Activated T-cell treated with anti-CD3 and anti-CD28 coated beads, Interleukin-2, amount 50 U/mL, for 24 hours (primary cell): ENCODE data around the gene SLC37A2.
"Not testable (repeated sequence)": the region's sequence is repeated elsewhere in the genome, so short reads cannot be mapped to it uniquely, and the experiment has no call there.

Experiments
- DNase-seq: peaks from one replicate; pipeline ENCODE4 v3.0.0-alpha.2; 2020
- H3K27ac Mint-ChIP-seq: 2 replicates; pipeline ENCODE4 v1.8.0; 2020; ENCODE audit warnings: mild to moderate bottlenecking, mixed read lengths
- H3K27me3 Mint-ChIP-seq: 2 replicates; pipeline ENCODE4 v1.8.0; 2020; ENCODE audit warnings: mixed read lengths
- H3K36me3 Mint-ChIP-seq: 2 replicates; pipeline ENCODE4 v1.8.0; 2020; ENCODE audit warnings: low read depth, mixed read lengths
- H3K4me1 Mint-ChIP-seq: 2 replicates; pipeline ENCODE4 v1.8.0; 2020; ENCODE audit warnings: low read depth, mixed read lengths
- H3K4me3 Mint-ChIP-seq: 2 replicates; pipeline ENCODE4 v1.8.0; 2020; ENCODE audit warnings: mild to moderate bottlenecking, moderate library complexity, mixed read lengths
- H3K9me3 Mint-ChIP-seq: 2 replicates; pipeline ENCODE4 v1.8.0; 2020; ENCODE audit warnings: mixed read lengths

Gene SLC37A2

DNA sequence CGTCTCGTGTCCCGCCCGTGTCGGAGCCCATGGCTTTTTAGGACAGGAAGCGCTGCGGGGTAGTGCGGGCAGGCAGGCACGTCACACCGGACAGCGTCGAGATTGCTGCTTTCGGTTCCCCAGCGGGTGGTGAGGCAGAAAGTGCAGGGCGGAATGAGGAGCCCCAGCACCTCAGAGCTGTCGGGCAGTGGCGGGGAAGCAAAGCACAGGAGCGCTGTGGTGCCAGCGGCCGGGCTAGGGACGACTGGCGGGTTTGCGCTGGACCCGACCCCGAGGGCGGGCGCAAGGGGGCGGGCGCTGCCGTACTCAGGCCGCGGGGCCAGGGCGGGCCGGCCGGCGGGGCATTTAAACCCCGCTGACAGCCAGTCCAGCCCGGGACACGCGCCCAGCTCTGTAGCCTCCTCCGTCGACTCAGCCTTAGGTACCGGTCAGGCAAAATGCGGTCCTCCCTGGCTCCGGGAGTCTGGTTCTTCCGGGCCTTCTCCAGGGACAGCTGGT lies at the start of gene SLC37A2:
Gene SLC37A2 (plus strand): TSS at position 375 of the 498 bp plus-strand sequence. CDS start 63 bp downstream, at position 438.
- Mint-ChIP-seq H3K27me3 (peaks cover 49% of the 10 kb centered on the region), H3K36me3 (no peaks in the 10 kb centered on the region), H3K9me3 (no peaks in the 10 kb centered on the region), H3K4me1 (peaks cover 15% of the 10 kb centered on the region), H3K27ac (peak within 1 kb of the TSS; percentile 52), H3K4me3 (peak within 1 kb of the TSS; percentile 75)
- DNase-seq, result peak; percentile 55

DNA sequence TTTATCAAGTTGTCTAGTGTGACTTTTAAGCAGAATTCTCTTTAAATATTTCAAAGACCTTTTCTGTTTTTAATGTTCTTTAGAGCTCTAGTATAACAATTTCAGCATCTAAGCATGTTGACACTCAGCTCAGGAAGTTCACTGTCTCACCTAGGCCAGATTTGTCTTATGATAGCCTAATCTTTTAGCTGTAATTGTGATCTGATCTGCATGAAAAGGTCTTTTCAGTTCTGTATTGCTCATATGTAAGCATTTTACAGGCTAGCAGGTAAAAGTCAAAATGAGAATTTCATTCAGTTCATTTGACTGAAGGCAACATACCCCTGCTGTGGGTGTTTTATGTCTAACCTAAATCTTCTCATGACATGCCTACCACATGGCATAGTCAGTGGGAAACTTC lies 46.7 kb upstream of the SLC37A2 start:
- Mint-ChIP-seq H3K27ac (no peak overlapping the region), H3K4me1 (peaks cover 3% of the 10 kb centered on the region), H3K36me3 (peaks cover 14% of the 10 kb centered on the region), H3K4me3 (no peak overlapping the region), H3K9me3 (no peaks in the 10 kb centered on the region), H3K27me3 (no peaks in the 10 kb centered on the region)
- no peak for DNase-seq

DNA sequence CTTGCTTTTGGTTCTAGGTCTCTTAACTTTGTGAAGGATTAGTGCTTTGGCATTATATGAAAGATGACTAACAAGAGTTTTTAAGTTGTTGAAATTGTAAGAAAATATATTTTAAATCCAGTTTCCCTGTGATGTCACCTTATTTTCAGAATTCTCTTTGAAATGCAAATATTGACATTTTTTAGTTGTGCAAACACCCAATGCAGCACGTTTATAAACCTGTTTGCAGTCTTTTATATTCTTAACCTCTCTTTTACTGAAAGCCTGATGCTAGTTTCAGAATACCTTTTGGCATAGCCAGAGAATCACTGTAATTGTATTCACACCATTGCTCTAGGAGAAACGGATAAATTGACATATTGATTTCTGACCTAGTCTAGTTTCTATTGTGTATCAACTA lies 42.8 kb upstream of the SLC37A2 start:
- H3K27me3 Mint-ChIP-seq, result no peaks in the 10 kb centered on the region
- no peak overlapping the region for H3K27ac Mint-ChIP-seq

DNA sequence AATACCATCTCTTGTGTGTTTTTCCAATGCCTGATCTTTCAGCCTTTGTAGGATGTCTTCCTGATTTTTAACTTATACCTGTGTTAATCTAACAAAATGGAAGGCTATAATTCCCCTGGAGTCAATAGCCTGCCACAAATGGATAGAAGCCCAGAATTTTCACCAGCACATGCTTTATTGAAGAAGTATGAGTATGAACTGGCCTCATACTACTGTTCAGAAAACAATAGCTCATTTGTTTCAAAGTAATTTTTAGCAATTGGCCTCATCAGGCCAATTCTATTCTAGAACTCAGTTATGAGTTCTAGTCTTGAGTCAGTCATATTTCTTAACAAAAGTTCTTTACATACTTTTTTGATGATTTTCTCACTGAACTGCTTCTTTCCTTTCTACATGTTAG lies 40.6 kb upstream of the SLC37A2 start:
- no peak overlapping the region for H3K4me3 Mint-ChIP-seq
- H3K9me3 Mint-ChIP-seq, result no peaks in the 10 kb centered on the region
- no peaks in the 10 kb centered on the region for H3K27me3 Mint-ChIP-seq
- H3K4me1 Mint-ChIP-seq, result no peaks in the 10 kb centered on the region
- no peak overlapping the region for H3K27ac Mint-ChIP-seq
- DNase-seq, result no peak
- peaks cover 2% of the 10 kb centered on the region for H3K36me3 Mint-ChIP-seq

More for the DNA sequence above, 42.8 kb upstream of the SLC37A2 start:
- H3K4me3 Mint-ChIP-seq, result no peak overlapping the region
- H3K4me1 Mint-ChIP-seq, result peaks cover 3% of the 10 kb centered on the region
- DNase-seq, result no peak
- H3K36me3 Mint-ChIP-seq, result no peaks in the 10 kb centered on the region
- no peaks in the 10 kb centered on the region for H3K9me3 Mint-ChIP-seq

DNA sequence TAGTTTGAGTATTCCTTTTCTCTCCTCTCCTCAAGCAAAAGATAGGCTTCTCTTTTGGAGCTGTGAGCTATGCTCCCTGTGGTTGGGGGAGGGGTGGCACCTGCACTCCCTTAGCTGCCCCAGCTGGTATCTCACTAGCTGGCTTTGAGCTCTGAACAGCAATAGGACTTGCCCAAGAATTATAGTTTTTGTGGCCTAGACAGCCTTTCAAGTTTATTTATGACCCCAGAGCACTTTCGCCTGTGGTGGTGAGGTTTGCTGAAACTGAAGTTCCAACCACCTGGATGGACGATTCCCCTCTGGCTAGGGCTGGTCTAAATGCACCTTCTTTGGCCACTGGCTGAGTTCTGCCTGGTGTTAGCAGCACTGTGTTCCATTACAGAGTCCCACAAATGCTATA lies 37.1 kb upstream of the SLC37A2 start:
- H3K4me3 Mint-ChIP-seq, result no peak overlapping the region
- no peaks in the 10 kb centered on the region for H3K4me1 Mint-ChIP-seq
- no peak for DNase-seq
- H3K9me3 Mint-ChIP-seq, result peaks cover 5% of the 10 kb centered on the region
- peaks cover 13% of the 10 kb centered on the region for H3K36me3 Mint-ChIP-seq
- H3K27ac Mint-ChIP-seq, result no peak overlapping the region
- no peaks in the 10 kb centered on the region for H3K27me3 Mint-ChIP-seq

DNA sequence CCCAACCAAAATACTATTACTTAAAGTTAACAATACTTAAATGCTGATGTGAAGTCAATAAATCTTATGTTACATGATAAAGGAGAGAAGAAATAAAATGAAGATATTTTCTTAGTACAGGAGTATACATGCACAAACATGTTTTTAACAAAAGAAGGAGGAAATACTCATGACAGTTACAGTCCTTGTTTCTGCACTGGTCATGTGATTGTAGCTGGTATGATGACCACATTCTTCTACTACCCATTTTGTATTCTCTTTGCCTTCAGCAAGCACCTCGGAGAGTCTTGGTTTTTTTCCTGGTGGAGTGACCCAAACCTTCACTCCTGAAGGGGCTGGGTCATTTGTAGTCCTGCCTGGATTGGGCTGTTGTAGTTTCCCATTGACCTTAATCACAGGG lies 33.7 kb upstream of the SLC37A2 start:
- not testable (repeated sequence) for H3K4me1 Mint-ChIP-seq, DNase-seq, H3K27me3 Mint-ChIP-seq, H3K27ac Mint-ChIP-seq, H3K4me3 Mint-ChIP-seq
- H3K9me3 Mint-ChIP-seq, result peaks cover 26% of the 10 kb centered on the region
- peaks cover 41% of the 10 kb centered on the region for H3K36me3 Mint-ChIP-seq

DNA sequence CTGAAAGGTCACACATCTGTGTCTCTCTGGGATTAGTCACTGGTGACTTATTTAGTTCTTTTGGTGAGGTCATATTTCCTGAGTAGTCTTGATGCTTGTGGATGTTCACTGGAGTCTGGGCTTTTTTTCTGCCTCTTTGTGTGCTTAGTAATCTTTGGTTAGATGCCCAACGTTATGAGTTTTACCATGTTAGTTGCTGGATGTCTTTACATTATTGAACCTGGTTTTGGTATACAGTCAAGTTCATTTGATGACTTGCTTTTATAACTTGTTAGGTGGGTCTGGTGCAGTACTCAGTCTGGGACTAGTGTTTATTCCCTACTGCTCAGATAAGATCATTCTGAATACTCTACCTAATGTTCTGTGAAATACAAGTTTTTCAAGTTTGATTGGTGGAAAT lies 26.2 kb upstream of the SLC37A2 start:
- Mint-ChIP-seq H3K4me3 (no peak overlapping the region), H3K27me3 (no peaks in the 10 kb centered on the region), H3K36me3 (peaks cover 50% of the 10 kb centered on the region), H3K4me1 (peaks cover 7% of the 10 kb centered on the region), H3K9me3 (peaks cover 35% of the 10 kb centered on the region), H3K27ac (no peak overlapping the region)
- no peak for DNase-seq

DNA sequence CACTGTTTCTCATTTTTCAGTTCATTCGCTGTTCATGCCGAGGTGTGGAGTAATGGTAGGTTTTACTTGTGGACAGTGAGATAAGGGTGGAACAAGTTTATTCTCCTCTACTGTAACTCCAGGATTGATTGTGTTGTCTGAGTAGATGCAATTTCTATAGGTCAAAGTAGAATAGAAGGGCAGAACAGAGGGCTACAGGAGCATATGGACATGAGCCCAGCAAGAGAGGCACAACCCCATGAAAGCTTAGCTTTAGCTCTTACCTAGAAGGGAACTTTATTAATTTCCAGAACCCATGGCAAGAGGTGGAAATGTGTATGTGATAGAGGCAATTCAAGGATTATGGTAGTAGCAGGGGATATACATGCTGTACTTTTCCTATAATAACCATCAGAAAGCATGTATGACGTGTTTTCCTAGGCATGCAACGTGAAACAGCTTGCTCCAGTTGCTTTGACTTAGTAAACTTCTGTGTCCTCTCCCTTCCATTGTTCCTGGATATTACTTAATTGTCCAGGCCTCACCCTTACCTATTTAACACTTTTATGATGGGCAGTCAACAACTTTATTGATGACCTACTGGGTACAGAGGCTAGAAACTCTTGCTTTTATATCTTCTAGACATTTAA lies 13.8 kb upstream of the SLC37A2 start:
- Mint-ChIP-seq H3K27me3 (no peaks in the 10 kb centered on the region), H3K36me3 (peaks cover 3% of the 10 kb centered on the region), H3K4me3 (no peak overlapping the region), H3K4me1 (no peaks in the 10 kb centered on the region), H3K9me3 (peaks cover 6% of the 10 kb centered on the region), H3K27ac (no peak overlapping the region)
- DNase-seq, result no peak

DNA sequence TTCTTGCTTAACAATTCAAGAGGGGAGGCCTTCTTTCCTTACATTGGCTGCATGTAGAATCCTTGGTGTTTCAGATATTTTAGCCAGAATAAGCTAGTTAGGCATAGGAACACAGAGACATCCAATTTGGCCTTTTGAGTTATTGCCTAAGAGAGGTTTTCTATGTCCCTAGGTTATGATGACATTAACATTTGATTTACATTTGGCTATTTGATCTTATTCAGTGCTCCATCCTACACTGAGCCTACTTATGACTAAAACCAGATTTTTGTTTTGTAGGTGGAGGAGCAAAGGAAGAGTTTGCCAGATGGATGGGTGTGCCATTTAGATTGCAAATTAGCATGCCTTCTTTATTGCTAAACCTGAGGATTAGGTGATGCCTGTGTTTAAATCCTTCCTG lies 11.1 kb upstream of the SLC37A2 start:
- no peak overlapping the region for H3K27ac Mint-ChIP-seq
- H3K36me3 Mint-ChIP-seq, result no peaks in the 10 kb centered on the region
- DNase-seq, result no peak
- H3K4me1 Mint-ChIP-seq, result no peaks in the 10 kb centered on the region
- H3K9me3 Mint-ChIP-seq, result no peaks in the 10 kb centered on the region
- no peak overlapping the region for H3K4me3 Mint-ChIP-seq
- H3K27me3 Mint-ChIP-seq, result no peaks in the 10 kb centered on the region

DNA sequence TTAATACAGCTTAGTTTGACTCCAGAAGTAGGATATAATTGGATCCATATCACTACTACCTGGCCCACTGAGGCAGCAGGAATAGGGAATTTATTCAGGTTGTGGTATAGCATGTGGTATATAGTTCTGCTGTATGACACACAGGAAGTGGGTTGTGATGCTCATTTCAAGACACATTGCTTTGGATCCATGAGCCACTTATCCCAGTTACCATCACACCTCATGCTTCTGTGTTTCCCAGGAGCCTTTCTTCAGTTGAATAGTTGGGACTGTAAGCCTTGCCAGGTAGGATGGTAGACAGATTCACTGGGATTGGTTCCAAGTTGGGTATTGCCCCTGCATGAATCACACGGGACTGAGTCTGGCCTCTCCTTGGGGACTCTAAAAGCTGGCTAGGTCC lies 9.9 kb upstream of the SLC37A2 start:
- H3K4me3 Mint-ChIP-seq, result no peak overlapping the region
- no peaks in the 10 kb centered on the region for H3K9me3 Mint-ChIP-seq
- H3K27me3 Mint-ChIP-seq, result no peaks in the 10 kb centered on the region
- H3K36me3 Mint-ChIP-seq, result no peaks in the 10 kb centered on the region
- no peak overlapping the region for H3K27ac Mint-ChIP-seq
- H3K4me1 Mint-ChIP-seq, result no peaks in the 10 kb centered on the region
- no peak for DNase-seq

DNA sequence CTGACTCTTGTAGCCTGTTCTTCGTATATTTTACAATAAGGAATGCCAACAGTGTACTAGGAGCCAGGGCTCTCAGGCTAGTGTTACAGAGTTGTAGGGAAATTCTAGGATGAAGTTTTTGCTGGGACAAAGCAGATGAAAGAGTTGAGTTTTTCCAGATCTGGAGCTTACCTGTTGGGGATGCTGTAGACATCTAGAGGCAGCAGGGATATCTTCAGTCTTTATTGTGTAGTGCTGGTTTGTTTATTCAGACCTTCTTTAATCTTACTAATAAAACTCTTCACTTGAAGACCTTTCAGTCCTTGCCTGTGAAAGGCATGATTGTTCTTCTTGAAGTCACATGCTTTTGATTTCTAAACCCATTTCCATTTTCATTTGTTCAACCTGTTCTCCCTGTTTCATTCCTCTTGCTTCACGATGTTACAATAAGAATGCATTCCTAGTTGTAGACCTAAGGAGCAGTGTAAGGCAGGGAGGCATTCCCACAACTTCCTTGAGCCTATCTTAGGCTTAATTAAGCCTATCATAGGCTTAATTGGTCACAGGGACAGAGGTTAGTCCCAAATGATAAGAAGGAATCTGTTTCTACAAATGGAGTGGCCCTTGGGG lies 7.9 kb upstream of the SLC37A2 start:
- H3K36me3 Mint-ChIP-seq, result no peaks in the 10 kb centered on the region
- no peaks in the 10 kb centered on the region for H3K4me1 Mint-ChIP-seq
- DNase-seq, result no peak

DNA sequence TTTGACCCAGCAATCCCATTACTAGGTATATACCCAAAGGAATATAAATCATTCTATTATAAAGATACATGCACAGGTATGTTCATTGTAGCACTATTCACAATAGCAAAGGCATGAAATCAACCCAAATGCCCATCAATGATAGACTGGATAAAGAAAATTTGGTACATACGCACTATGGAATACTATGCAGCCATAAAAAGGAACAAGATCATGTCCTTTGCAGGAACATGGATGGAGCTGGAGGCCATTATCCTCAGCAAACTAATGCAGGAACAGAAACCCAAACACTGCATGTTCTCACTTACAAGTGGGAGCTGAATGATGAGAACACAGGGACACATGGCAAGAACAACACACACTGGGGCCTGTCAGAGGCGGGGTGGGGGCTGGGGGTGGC lies 7.0 kb upstream of the SLC37A2 start:
- not testable (repeated sequence) for H3K36me3 Mint-ChIP-seq, H3K4me1 Mint-ChIP-seq, H3K27me3 Mint-ChIP-seq, H3K9me3 Mint-ChIP-seq, H3K4me3 Mint-ChIP-seq, H3K27ac Mint-ChIP-seq, DNase-seq

More for the DNA sequence above, 7.9 kb upstream of the SLC37A2 start:
- Mint-ChIP-seq H3K27ac (no peak overlapping the region), H3K9me3 (no peaks in the 10 kb centered on the region), H3K27me3 (no peaks in the 10 kb centered on the region), H3K4me3 (no peak overlapping the region)

DNA sequence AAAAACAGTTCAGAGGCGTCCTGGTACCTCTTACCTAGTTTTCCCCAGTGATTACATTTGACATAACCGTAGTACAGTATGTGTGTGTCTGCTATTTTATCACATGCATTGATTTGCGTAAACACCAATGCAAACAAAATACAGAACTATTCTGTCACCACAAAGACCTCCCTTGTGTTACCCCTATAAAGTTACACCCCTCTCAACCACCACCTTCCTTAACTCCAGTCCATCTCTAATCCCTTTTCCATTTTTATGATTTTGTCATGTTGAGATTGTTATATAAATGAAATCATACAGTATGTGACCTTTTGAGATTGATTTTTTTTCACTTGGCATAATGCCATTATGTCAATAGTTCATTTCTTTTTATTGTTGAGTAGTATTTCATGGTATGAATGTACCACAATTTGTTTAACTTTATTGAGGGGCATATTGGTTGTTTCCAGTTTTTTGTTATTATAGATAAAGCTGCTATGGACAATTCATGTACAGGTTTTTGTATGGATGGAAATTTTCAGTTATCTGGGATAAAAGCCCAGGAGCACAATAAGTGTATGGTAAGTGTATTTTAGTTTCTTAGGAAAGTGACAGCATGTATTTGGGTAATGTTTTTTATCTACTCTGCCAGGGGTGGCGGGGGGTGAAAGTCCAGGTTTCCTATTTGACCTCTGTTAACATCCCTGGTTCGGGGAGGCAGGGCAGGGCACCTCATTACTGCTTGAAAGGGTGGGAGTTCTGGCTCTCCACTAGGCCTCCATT lies 6.0 kb upstream of the SLC37A2 start:
- Mint-ChIP-seq H3K27ac (no peak overlapping the region), H3K9me3 (no peaks in the 10 kb centered on the region), H3K4me1 (no peaks in the 10 kb centered on the region), H3K4me3 (no peak overlapping the region), H3K27me3 (peaks cover 5% of the 10 kb centered on the region), H3K36me3 (no peaks in the 10 kb centered on the region)
- no peak for DNase-seq

DNA sequence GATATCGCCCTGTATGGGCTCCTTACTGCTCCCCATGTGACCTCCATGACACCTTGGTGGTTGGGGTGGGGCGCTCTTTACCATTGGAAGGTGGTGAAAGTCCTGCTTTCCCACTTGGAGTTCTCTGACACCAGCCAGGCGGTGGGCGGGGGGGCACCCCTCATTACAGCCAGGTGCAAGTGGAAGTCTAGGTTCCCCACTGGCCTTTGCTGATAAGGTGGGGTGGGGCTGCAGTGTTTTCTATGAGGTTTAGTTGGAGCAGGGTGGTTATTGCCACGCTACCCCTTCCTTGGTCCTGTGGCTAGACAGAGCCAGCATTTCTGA lies 5.5 kb upstream of the SLC37A2 start:
- no peak for DNase-seq
- Mint-ChIP-seq H3K36me3 (no peaks in the 10 kb centered on the region), H3K27ac (no peak overlapping the region), H3K9me3 (no peaks in the 10 kb centered on the region), H3K4me3 (no peak overlapping the region), H3K27me3 (peaks cover 10% of the 10 kb centered on the region), H3K4me1 (peaks cover 4% of the 10 kb centered on the region)

DNA sequence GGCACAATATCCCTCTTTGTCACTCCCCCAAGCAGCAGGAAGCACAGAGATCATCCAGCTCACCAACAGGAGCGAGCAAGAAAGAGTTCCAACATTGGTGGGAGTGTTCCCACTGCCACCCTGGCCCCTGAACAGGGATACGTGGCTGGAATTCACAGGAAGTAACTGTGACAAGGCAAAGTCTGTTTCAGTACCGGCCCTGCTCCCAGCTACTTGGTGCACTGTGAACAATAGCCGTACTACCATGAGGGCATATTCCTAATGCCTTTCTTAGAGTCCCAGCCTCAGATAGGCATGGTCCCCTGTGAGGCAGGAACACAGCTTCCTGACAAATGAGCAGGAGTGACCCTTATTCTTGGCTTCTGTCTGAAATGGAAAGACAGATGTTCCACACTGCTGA lies 1.8 kb upstream of the SLC37A2 start:
- Mint-ChIP-seq H3K9me3 (no peaks in the 10 kb centered on the region), H3K4me3 (no peak overlapping the region), H3K27me3 (peaks cover 42% of the 10 kb centered on the region), H3K4me1 (peaks cover 15% of the 10 kb centered on the region), H3K27ac (no peak overlapping the region), H3K36me3 (no peaks in the 10 kb centered on the region)
- no peak for DNase-seq
